ENCODE measurements around the gene PLEKHA5. TPM values are rescaled to one million over a fixed set of nuclear protein-coding genes. Genes with fewer than 3 reads are reported as not detected.

Gene PLEKHA5
- polyA plus RNA-seq, 3 donors: 0.35 to 0.79 (median 0.41) TPM

DNA sequence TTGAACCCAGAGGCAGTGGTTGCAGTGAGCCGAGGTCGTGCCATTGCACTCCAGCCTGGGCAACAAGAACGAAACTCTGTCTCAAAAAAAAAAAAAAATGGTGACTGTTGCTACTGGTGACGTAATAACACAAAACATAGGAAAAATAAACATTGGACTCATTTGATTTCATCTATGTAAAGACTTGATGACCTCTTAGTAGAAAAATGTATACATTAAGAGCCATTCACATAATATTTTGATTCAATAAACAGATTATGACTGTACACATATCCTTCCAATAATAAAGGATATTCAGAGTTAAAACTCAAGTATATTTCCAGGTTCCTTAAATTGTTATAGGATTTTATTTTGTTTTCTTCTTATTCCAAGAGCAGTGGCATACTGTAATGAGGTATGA lies 244.1 kb downstream of the PLEKHA5 start:
- Histone ChIP-seq H3K27ac (ENCODE audit: low read depth in 1 of 2, low read length in 2 of 2) (no peak overlapping the region), H3K9me3 (replicated peaks in 1 of 2; ENCODE audit: control insufficient read depth in 1 of 2, insufficient read depth in 1 of 2, low read length in 2 of 2) (no peaks in the 10 kb centered on the region), H3K4me2 (replicated peaks; ENCODE audit: extremely low read depth, low read length, poor library complexity, severe bottlenecking) (no peak overlapping the region), H3K79me2 (ENCODE audit: insufficient read depth, low read length) (no peaks in the 10 kb centered on the region), H2AFZ (ENCODE audit: insufficient read depth, low read depth, low read length, poor library complexity, severe bottlenecking) (no peak overlapping the region), H3K9ac (ENCODE audit: insufficient read depth, low read length, poor library complexity, severe bottlenecking) (no peak overlapping the region), H4K20me1 (ENCODE audit: insufficient read depth, low read length) (no peaks in the 10 kb centered on the region), H3K4me3 (replicated peaks in 1 of 3; ENCODE audit: low read depth in 2 of 3, low read length in 3 of 3) (no peak overlapping the region), H3K27me3 (ENCODE audit: control insufficient read depth in 2 of 2, insufficient read depth in 2 of 2, low read length in 2 of 2) (no peaks in the 10 kb centered on the region), H3K36me3 (replicated peaks in 1 of 2; ENCODE audit: control insufficient read depth in 1 of 2, insufficient read depth in 2 of 2, low read length in 2 of 2) (no peaks in the 10 kb centered on the region), H3K4me1 (ENCODE audit: control insufficient read depth in 1 of 2, insufficient read depth in 2 of 2, low read length in 2 of 2) (no peaks in the 10 kb centered on the region)
- 100% methylated on average over 1 of the region's 4 CpGs for WGBS (ENCODE audit: insufficient coverage)
- Mint-ChIP-seq H3K27ac (no peak overlapping the region), H3K4me1 (no peaks in the 10 kb centered on the region), H3K36me3 (peaks cover 2 to 4% of the 10 kb centered on the region in 2 donors), H3K9me3 (peaks cover 0 to 3% (median 0%) of the 10 kb centered on the region in 7 donors), H3K27me3 (ENCODE audit: low read depth in 3 of 3) (peaks cover 0 to 2% (median 1%) of the 10 kb centered on the region in 3 donors), H3K4me3 (no peak overlapping the region)
- intact Hi-C loops (cut with micrococcal nuclease): no loop called here
- DNase-seq: no peak
- TF ChIP-seq, protein P1, sequence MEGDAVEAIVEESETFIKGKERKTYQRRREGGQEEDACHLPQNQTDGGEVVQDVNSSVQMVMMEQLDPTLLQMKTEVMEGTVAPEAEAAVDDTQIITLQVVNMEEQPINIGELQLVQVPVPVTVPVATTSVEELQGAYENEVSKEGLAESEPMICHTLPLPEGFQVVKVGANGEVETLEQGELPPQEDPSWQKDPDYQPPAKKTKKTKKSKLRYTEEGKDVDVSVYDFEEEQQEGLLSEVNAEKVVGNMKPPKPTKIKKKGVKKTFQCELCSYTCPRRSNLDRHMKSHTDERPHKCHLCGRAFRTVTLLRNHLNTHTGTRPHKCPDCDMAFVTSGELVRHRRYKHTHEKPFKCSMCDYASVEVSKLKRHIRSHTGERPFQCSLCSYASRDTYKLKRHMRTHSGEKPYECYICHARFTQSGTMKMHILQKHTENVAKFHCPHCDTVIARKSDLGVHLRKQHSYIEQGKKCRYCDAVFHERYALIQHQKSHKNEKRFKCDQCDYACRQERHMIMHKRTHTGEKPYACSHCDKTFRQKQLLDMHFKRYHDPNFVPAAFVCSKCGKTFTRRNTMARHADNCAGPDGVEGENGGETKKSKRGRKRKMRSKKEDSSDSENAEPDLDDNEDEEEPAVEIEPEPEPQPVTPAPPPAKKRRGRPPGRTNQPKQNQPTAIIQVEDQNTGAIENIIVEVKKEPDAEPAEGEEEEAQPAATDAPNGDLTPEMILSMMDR (IDR thresholded peaks at IDR 0.05): no peak

DNA sequence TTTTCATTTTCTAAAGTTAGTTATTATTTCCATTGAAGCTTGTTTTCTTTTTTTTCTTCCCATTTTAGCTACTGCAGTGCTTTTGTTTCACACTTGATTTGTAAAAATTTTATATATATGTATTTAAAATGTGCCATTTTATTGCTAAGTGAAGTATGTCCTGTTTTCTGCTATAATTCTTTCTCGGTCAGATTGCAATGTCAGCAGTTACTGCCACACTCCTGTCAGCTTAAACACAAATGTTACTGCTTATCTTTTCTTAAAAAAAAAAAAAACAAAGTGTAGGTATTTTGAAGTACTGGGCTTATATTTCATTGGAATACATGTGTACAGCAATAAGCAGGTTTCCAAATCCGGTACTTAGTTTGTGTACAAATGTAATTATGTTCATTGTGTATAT lies 246.4 kb downstream of the PLEKHA5 start:
- H3K4me2 ChIP-seq (replicated peaks; ENCODE audit: extremely low read depth, low read length, poor library complexity, severe bottlenecking): no peak overlapping the region
- no peaks in the 10 kb centered on the region for H3K9me3 ChIP-seq (replicated peaks in 1 of 2; ENCODE audit: control insufficient read depth in 1 of 2, insufficient read depth in 1 of 2, low read length in 2 of 2)
- no peaks in the 10 kb centered on the region for H3K36me3 ChIP-seq (replicated peaks in 1 of 2; ENCODE audit: control insufficient read depth in 1 of 2, insufficient read depth in 2 of 2, low read length in 2 of 2)
- no peak overlapping the region for H3K27ac ChIP-seq (ENCODE audit: low read depth in 1 of 2, low read length in 2 of 2)
- H3K9ac ChIP-seq (ENCODE audit: insufficient read depth, low read length, poor library complexity, severe bottlenecking): no peak overlapping the region
- Mint-ChIP-seq H3K4me1 (no peaks in the 10 kb centered on the region), H3K36me3 (peaks cover 1% of the 10 kb centered on the region in 2 donors), H3K27ac (no peak overlapping the region), H3K4me3 (no peak overlapping the region), H3K9me3 (peaks cover 0 to 2% (median 0%) of the 10 kb centered on the region in 7 donors), H3K27me3 (ENCODE audit: low read depth in 3 of 3) (peaks cover 0 to 2% (median 1%) of the 10 kb centered on the region in 3 donors)
- no peak overlapping the region for H2AFZ ChIP-seq (ENCODE audit: insufficient read depth, low read depth, low read length, poor library complexity, severe bottlenecking)
- H3K4me3 ChIP-seq (replicated peaks in 1 of 3; ENCODE audit: low read depth in 2 of 3, low read length in 3 of 3): no peak overlapping the region
- no peaks in the 10 kb centered on the region for H3K27me3 ChIP-seq (ENCODE audit: control insufficient read depth in 2 of 2, insufficient read depth in 2 of 2, low read length in 2 of 2)
- intact Hi-C loops (cut with micrococcal nuclease): no loop called here
- no peak for DNase-seq
- H3K79me2 ChIP-seq (ENCODE audit: insufficient read depth, low read length): no peaks in the 10 kb centered on the region
- TF ChIP-seq, protein P1 (IDR thresholded peaks at IDR 0.05): no peak
- no peaks in the 10 kb centered on the region for H3K4me1 ChIP-seq (ENCODE audit: control insufficient read depth in 1 of 2, insufficient read depth in 2 of 2, low read length in 2 of 2)
- WGBS (ENCODE audit: insufficient coverage): no CpG with 5 or more reads among the region's 2 CpGs
- H4K20me1 ChIP-seq (ENCODE audit: insufficient read depth, low read length): no peaks in the 10 kb centered on the region
